Endothelial cell of umbilical vein (primary cell): ENCODE measurements around the gene CA11.

Source experiments
- EZH2 ChIP-seq: IDR thresholded peaks from 2 replicates; pipeline ENCODE4 v1.6.1; 2012; ENCODE audit warnings: borderline replicate concordance, low read depth, mild to moderate bottlenecking, moderate library complexity, low read length, inconsistent platforms; ENCODE audit not compliant: severe bottlenecking
- JUN ChIP-seq: IDR thresholded peaks from 2 replicates; pipeline ENCODE4 v1.6.1; 2011; ENCODE audit warnings: borderline replicate concordance, low read depth; ENCODE audit not compliant: insufficient read length, insufficient read depth
- POLR2A ChIP-seq: IDR thresholded peaks from 2 replicates; pipeline ENCODE4 v1.6.1; 2012; ENCODE audit warnings: low read depth, mild to moderate bottlenecking, control low read depth, low read length
- POLR2AphosphoS5 ChIP-seq: IDR thresholded peaks from 2 replicates; pipeline ENCODE4 v1.6.1; 2012; ENCODE audit warnings: low read depth, mild to moderate bottlenecking, control low read depth, low read length, moderate library complexity; ENCODE audit not compliant: insufficient read depth
- TF ChIP-seq, protein P1 (sequence below), 2 donors: IDR thresholded peaks; 1 replicate in 1 of 2; 2 replicates in 1 of 2; pipeline ENCODE4 v1.5.1; 2011; ENCODE audit warnings: low read length in 2 of 2, mild to moderate bottlenecking in 2 of 2, moderate library complexity in 2 of 2, control low read depth in 1 of 2, inconsistent platforms in 1 of 2, low read depth in 1 of 2; ENCODE audit not compliant: insufficient read depth in 1 of 2; ENCODE audit errors: extremely low read depth in 1 of 2
- TF ChIP-seq, protein P2 (sequence below): IDR thresholded peaks from 2 replicates; pipeline ENCODE4 v1.6.1; 2011; ENCODE audit not compliant: insufficient read depth, insufficient read length

DNA sequence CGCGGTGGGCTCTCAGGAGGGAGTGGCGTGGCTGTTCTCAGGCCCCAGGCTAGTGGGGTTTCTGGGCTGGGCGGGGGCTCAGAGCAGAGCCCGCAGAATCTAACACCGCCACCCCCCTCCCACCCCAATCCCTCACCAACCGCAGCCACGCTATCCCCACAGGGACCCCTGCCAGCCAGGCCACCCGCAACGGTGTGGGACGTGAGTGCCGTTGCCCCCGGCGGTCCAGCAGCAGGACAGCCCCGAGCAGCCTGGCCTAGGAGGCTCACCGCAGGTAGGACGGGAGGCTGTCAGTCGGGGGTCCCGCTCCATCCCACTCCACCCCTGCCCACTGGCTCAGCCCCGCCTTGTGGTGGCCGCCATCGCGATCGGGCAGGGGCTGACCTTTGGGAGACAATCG lies 27.0 kb upstream of the CA11 start, which contains the start of gene NTN5:
- TF ChIP-seq, protein P1, sequence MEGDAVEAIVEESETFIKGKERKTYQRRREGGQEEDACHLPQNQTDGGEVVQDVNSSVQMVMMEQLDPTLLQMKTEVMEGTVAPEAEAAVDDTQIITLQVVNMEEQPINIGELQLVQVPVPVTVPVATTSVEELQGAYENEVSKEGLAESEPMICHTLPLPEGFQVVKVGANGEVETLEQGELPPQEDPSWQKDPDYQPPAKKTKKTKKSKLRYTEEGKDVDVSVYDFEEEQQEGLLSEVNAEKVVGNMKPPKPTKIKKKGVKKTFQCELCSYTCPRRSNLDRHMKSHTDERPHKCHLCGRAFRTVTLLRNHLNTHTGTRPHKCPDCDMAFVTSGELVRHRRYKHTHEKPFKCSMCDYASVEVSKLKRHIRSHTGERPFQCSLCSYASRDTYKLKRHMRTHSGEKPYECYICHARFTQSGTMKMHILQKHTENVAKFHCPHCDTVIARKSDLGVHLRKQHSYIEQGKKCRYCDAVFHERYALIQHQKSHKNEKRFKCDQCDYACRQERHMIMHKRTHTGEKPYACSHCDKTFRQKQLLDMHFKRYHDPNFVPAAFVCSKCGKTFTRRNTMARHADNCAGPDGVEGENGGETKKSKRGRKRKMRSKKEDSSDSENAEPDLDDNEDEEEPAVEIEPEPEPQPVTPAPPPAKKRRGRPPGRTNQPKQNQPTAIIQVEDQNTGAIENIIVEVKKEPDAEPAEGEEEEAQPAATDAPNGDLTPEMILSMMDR (IDR thresholded peaks at IDR 0.05; ENCODE audit: extremely low read depth in 1 of 2, insufficient read depth in 1 of 2, low read depth in 1 of 2, low read length in 2 of 2): no peak
- TF ChIP-seq POLR2A (no peak), JUN (no peak), POLR2AphosphoS5 (no peak), EZH2 (no peak)
- TF ChIP-seq, protein P2, sequence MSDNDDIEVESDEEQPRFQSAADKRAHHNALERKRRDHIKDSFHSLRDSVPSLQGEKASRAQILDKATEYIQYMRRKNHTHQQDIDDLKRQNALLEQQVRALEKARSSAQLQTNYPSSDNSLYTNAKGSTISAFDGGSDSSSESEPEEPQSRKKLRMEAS: no peak
